NCI-H146 treated with DMSO at 0.1 percent for 48 hours (cell line): ENCODE measurements around the gene GOSR2.
"Not testable (repeated sequence)": the region's sequence is repeated elsewhere in the genome, so short reads cannot be mapped to it uniquely, and the experiment has no call there.

Experiments
- DNase-seq: peaks from one replicate; lab custom pipeline; 2025; ENCODE audit not compliant: unreplicated experiment; lab: John Stamatoyannopoulos, UW

GOSR2 gene

DNA sequence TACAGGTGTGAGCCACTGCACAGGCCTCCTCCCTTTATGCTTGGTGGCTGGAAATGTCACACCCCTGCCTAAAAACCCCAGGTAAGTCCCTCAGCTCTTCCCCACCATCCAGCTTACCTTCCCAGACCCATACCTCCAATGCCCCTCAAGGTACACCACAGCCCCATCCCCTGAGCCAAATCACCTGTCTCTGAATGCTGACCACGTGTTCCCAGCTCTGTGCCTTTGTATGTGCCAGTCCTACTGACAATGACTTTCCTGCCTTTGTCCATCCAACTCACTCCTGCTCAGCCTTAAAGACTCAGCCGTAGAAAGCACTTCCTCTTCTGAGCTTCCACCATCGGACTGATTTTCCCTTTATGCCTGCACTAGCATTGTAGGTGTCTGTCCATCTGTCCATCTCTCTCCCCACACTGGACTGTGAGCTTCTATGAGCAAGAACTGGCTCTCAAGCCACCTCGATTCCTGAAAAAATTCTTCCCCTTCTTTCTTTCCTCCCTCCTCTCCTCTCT, 30.7 kb upstream of the GOSR2 start:
- no peak for DNase-seq

DNA sequence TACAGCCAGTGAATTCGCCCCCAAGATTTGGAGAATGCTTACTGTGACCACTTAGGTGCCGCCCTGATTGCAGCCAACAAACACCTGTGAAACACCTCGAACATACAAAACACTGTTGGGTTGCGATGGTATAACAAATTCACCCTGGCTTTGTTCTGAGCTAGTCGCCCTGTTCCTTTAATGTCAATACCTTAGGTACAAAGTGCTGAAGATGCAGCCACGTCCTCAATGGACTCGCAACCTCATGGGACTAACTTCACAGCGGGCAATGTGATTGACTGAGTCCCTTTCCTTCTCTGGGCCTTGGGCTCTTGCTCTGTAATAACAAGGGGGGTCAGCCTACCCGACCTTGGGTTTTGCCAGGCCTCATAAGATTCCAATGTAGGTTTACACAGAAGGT, 28.9 kb upstream of the GOSR2 start:
- no peak for DNase-seq

DNA sequence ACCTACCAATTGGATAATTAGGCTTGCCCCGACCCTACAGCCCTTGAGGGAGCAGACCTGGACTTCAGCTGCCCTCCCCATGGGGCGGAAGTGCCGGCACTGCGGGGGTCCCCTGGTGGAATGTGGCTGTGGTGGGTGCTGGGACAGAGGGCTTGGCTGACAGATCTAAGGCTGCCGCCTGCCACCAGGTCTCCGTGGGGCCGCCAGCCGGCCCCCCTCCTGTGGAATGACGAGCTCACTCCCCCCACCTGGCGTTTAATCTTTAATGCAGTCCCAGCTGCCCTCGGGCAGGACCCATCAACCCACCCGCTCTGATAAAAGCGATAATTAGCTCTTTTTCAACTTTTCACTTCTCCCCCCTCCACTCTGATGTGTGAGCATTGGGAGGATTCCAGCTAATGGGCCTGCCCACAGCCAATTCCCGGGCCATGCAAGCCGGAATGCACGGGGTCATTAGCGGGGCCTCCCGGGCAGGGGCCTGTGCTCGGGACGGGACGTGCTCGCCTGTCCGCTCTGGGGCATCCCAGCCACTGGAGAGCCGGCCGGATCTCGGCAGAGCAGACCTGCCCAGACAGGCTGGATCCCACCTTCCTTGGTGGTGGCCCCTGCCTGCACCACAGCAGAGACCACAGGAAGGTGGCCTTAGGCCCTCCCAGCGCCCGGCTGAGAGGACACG, 28.3 kb upstream of the GOSR2 start:
- no peak for DNase-seq

GRCh38 chr17:46895171-46895570, 27.8 kb upstream of the GOSR2 start:
- DNase-seq = no peak

DNA sequence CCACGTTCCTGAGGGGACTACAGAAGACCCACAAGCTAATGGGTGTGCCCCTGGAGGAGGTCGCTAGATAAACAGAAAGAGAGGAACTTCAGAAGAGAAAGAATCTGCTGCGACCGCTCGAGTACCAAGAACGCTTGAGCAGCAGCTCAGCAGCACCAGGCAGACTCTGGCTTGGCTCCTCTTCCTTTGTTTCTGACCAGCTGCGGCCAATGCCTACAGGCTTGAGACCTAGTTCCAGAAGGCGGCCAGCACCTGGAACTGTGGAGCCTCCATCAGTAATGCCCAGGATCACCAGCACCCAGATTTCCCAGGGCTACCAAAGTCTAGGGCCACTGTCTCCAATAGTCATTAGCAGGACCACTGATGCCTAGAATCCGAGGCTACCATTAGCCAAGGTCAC, 26.0 kb upstream of the GOSR2 start:
- DNase-seq = no peak

DNA sequence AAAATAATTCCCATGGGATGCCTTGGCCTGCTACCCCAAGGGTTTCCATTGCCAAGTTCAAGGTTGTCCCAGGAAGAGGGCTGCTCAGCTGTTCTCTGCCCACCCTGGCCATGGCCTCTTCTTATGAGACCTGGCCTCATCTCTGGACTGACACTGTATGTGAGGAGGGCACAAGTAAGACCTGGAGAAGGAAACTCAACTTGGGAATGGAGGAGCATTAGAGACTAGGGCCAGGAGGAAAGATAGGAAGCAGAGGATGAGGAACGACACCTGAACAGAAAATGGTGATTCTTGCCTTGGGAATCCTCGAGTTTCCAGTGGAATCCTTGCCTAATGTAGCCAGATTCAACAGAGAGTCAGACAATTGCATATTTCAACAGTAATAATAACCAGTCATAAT, 24.6 kb upstream of the GOSR2 start:
- DNase-seq = no peak

DNA sequence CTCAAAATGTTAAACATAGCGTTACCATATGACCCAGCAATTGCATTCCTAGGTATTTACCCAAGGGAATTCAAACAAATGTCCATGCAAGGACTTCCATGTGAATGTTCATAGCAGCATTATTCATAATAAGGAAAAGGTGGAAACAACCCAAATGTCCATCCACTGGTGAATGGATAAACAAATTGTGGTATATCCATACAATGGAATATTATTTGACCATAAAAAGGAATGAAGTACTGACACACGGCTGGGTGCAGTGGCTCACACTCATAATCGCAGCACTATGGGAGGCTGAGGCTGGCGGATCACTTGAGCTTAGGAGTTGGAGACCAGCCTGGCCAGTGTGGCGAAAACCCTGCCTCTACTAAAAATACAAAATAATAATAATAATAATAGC, 24.1 kb upstream of the GOSR2 start:
- no peak for DNase-seq

DNA sequence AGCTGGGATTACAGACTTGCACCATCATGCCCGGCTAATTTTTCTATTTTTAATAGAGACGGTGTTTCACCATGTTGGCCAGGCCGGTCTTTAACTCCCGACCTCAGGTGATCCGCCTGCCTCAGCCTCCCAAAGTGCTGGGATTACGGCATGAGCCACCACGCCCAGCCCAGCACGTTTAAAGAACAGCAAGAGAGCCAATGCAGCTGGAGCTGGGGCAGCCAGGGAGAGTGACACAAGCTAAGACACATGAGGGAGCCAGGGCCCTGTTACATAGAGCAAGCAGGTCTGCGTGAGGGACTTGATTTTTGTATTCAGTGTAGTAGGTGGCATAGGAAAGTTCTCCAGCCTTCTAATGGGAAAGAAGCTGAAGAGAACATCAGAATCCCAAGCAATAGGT, 21.7 kb upstream of the GOSR2 start:
- DNase-seq = no peak

- no peak for DNase-seq
Observed at GRCh38 chr17:46903762-46904672, 18.9 kb upstream of the GOSR2 start.

GRCh38 chr17:46908068-46908737, 14.8 kb upstream of the GOSR2 start:
- DNase-seq = no peak

DNA sequence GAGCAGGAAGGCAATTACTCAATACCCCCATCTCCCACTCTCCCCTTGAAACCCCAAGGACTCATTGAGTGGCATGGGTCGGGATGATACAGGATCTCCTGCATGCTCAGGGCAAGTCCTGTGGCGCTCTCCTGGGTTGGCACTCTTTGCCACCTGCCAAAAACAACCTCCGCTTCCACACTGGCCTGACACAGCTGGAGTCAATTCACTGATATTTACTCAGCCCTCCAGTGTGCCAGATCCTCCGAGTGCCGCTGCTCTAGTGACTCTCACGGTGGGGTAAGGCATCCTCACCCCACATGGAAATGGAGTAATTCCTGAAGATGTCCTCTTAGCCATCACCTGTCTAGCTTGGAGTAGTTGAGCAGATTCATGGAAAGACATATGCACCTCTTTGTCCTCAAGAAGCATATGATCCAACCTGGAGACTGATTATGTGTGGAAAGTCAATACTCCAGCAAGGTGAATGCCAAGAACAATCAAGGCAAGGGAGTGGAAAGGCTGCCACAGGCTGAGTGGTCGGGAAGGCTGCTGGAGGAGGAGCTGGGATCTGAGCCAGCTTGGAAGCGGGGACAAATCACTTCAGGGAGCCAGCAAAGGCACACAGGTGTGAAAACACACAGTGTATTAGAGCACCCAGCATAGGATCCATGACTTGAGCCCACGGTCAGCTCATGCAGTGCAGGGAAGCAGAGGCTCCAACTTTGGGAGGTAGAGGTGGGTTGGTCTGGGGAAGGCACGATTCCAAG, 12.6 kb upstream of the GOSR2 start:
- DNase-seq = peak; percentile 24

- DNase-seq = no peak
Observed at GRCh38 chr17:46911311-46911710, 11.6 kb upstream of the GOSR2 start.

GRCh38 chr17:46915596-46915995, 7.4 kb upstream of the GOSR2 start:
- DNase-seq = peak; percentile 14

- DNase-seq = no peak
Observed at GRCh38 chr17:46916211-46916610, 6.7 kb upstream of the GOSR2 start.

GRCh38 chr17:46916623-46917022, 6.3 kb upstream of the GOSR2 start:
- no peak for DNase-seq

GRCh38 chr17:46917041-46917440, 5.9 kb upstream of the GOSR2 start:
- no peak for DNase-seq

DNA sequence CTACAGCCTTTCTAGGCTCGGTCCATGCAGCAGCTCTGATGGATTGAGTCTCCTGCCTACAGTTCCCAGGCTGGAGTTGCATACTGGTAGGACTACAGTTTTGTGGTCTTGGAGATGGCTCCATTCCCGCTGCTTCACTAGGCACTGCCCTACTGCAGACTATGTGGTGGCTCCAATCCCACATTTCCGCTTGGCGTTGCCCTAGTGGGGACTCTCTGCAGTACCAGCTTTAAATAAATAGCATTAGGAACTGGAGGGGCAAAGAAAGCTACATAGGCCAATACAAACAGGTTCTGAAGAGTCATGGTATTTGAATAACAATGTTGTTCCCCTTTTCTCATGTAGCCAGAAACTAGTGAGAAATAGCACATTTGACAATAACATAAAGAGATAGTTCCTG, 5.4 kb upstream of the GOSR2 start:
- DNase-seq = no peak

GRCh38 chr17:46921962-46922361, 998 bp upstream of the GOSR2 start:
- not testable (repeated sequence) for DNase-seq

DNA sequence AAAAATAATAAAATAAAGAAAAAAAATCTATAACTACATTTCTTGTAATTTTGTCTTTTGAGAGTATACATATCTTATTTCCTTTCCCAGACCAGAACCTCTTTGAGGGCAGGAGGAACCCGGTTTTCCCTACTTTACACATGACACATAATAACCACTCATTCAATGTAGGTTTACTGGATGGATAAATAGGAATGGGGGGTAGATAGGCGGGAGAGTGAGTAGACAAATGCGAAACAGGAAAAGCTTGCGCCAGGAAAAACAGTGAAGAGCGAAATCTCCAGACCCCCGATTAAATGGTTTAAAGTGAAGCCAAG, 515 bp upstream of the GOSR2 start:
- no peak for DNase-seq

DNA sequence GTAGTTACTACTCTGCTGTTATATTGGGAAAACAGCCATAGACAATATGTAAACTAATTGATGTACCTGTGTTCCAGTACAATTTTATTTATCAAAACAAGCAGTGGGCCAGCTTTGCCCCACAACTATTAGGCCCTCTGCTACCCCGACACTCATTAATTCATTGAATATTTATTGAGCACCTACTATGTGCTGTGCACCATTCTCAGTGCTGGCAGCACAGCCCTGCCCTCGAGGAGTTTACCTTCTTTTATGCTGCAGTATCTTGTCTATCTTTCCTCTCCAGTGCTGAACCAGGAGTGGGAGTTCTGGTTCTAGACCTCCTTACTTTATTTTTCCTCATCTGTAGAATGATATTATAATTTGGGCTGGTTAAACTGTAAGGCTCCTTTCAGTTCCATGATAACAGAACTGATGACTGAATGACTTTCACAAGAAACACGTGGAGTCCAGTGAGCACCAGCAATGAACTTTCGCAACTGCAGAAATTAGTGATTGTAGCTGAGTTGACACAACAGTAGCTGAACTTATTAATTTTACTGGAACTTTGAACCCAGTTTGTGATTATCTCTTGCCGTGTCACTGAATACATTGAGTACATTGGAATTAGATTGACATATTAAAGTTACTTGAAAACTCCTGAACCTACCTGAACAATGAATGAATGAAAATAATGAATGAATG, 2.4 kb downstream of the GOSR2 start:
- DNase-seq = no peak
